Measurements from ENCODE around the gene CHST11. TPM values are rescaled to one million over a fixed set of nuclear protein-coding genes. Genes with fewer than 3 reads are reported as not detected.

CHST11 gene
- total and polyA plus RNA-seq, 2 of the 4 experiments (the other 2 are of a cell fraction) = 1.4 to 2.7 TPM

- Histone ChIP-seq H4K8ac (ENCODE audit: low read depth in 2 of 2, low read length in 2 of 2) (no peak overlapping the region), H2AFZ (replicated peaks; ENCODE audit: low read length, poor library complexity) (peak overlapping the region; percentile 12), H3K9me3 (ENCODE audit: control insufficient read depth, insufficient read depth, low read length) (no peaks in the 10 kb centered on the region), H3K4ac (ENCODE audit: low read depth, low read length) (no peak overlapping the region), H3K79me1 (ENCODE audit: low read depth in 1 of 2, low read length in 2 of 2) (no peaks in the 10 kb centered on the region), H4K91ac (ENCODE audit: insufficient read depth, low read depth, low read length) (no peak overlapping the region), H2BK20ac (ENCODE audit: low read depth, low read length) (no peak overlapping the region), H3K4me1 (ENCODE audit: control insufficient read depth, insufficient read depth, low read length) (no peaks in the 10 kb centered on the region), H3K4me2 (ENCODE audit: low read depth, low read length) (no peak overlapping the region), H3K4me3 (ENCODE audit: insufficient read depth, low read depth, low read length) (no peak overlapping the region), H3K27ac (ENCODE audit: insufficient read depth, low read length) (no peak overlapping the region), H2AK9ac (replicated peaks; ENCODE audit: low read depth, low read length, poor library complexity) (no peak overlapping the region), H2BK120ac (ENCODE audit: low read depth, low read length) (no peak overlapping the region), H2BK5ac (ENCODE audit: low read depth, low read length, poor library complexity, severe bottlenecking) (no peak overlapping the region), H3K14ac (replicated peaks; ENCODE audit: low read depth, low read length) (no peak overlapping the region), H3K36me3 (ENCODE audit: control insufficient read depth, insufficient read depth, low read length) (no peaks in the 10 kb centered on the region), H2AK5ac (ENCODE audit: low read depth, low read length) (no peak overlapping the region), H2BK15ac (ENCODE audit: low read depth, low read length) (no peak overlapping the region), H3K27me3 (ENCODE audit: control insufficient read depth, insufficient read depth, low read length) (peaks cover 3% of the 10 kb centered on the region), H4K20me1 (ENCODE audit: insufficient read depth, low read length) (no peaks in the 10 kb centered on the region; the same call in 1 of the 2 replicates), H3K9ac (ENCODE audit: low read depth, low read length) (no peak overlapping the region), H3K23ac (ENCODE audit: low read depth, low read length) (no peak overlapping the region), H3K9me1 (ENCODE audit: insufficient read depth, low read length) (no peaks in the 10 kb centered on the region; the same call in 1 of the 2 replicates), H3K56ac (ENCODE audit: extremely low read depth, insufficient read depth, low read length) (no peak overlapping the region), H3K18ac (ENCODE audit: low read depth, low read length) (no peak overlapping the region), H4K5ac (ENCODE audit: low read depth, low read length) (no peak overlapping the region)
- ChIA-PET POLR2A (ENCODE audit: unreplicated experiment) (no interaction called here), CTCF (no interaction called here)
- no peak for DNase-seq
- in situ Hi-C loops (cut with MboI; ENCODE audit: low sequenced_read_pairs) (no loop called here), intact Hi-C loops (cut with micrococcal nuclease) (no loop called here), dilution Hi-C loops (cut with HindIII; ENCODE audit: low sequenced_read_pairs, unreplicated experiment) (no loop called here)
- TF ChIP-seq MXI1 (IDR thresholded peaks at IDR 0.05; ENCODE audit: borderline replicate concordance, low read depth, low read length) (no peak), CTCF (conservative IDR thresholded peaks at IDR 0.05; ENCODE audit: low read depth, low read length) (no peak), RCOR1 (IDR thresholded peaks at IDR 0.05; ENCODE audit: insufficient replicate concordance, low read length) (no peak), RFX5 (IDR thresholded peaks at IDR 0.05; ENCODE audit: low read depth, low read length) (no peak), POLR2A (IDR thresholded peaks at IDR 0.05; ENCODE audit: low read depth, low read length) (no peak), ELK1 (IDR thresholded peaks at IDR 0.05; ENCODE audit: borderline replicate concordance, low read depth, low read length) (no peak), FOS (IDR thresholded peaks at IDR 0.05; ENCODE audit: low read depth, low read length) (no peak), NFE2L2 (IDR thresholded peaks at IDR 0.05; ENCODE audit: low read depth, low read length) (no peak), CHD1 (IDR thresholded peaks at IDR 0.05; ENCODE audit: low read depth, low read length) (no peak), SMC3 (IDR thresholded peaks at IDR 0.05; ENCODE audit: low read depth, low read length) (no peak), MAFK (IDR thresholded peaks at IDR 0.05; ENCODE audit: low read depth, low read length) (no peak), USF2 (IDR thresholded peaks at IDR 0.05; ENCODE audit: low read depth, low read length) (no peak), BHLHE40 (IDR thresholded peaks at IDR 0.05; ENCODE audit: low read depth, low read length) (no peak), MAZ (IDR thresholded peaks at IDR 0.05; ENCODE audit: borderline replicate concordance, low read depth, low read length) (no peak), CEBPB (IDR thresholded peaks at IDR 0.05; ENCODE audit: low read depth, low read length) (no peak), RAD21 (IDR thresholded peaks at IDR 0.05; ENCODE audit: low read length) (no peak)
- WGBS, 2 experiments (ENCODE audit: extremely low coverage in 2 of 2, insufficient read length in 1 of 2) = no CpG with 5 or more reads among the region's 5 CpGs
- no TSS peak for BruUV-seq (replicated peaks)
- no peak for ATAC-seq (ENCODE audit: low read depth)
Measured at GRCh38 chr12:104620837-104621531, 164.2 kb downstream of the CHST11 start.
